Pericardium fibroblast (primary cell): Measurements from ENCODE around the gene TEX47. TPM values are rescaled to one million over a fixed set of nuclear protein-coding genes. Genes with fewer than 3 reads are reported as not detected.

Experiments
- total RNA-seq: library from RNA; depleted of rRNA; stranded (reverse); fragments of >200 nt; gene quantifications from 2 replicates; pipeline ENCODE4 v1.2.3, GENCODE V29; 2015

The TEX47 gene
- not detected in 2 replicates for total RNA-seq

DNA sequence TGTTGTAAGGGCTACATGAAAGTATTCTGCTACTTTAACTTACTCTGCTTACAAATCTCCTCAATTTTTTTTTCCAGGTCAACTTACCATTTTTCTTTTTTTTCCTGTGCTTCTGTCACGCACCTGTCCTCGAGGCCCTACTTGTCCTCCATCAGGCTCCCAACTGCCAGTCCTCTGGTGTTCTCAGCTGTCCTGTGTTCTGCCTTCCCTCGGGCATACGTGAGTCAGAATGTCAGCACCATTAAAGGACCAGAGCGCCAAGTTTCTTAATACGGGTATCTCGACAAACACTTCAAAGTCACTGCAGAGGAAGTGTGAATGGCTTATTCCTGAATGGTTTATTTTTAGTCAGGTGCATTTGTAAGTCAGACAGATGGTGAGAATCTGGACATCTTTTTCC is at the start of gene TEX47:
Gene TEX47 (minus strand): TSS at position 185 of the 400 bp plus-strand sequence. CDS start 795 bp downstream, outside the sequence.

DNA sequence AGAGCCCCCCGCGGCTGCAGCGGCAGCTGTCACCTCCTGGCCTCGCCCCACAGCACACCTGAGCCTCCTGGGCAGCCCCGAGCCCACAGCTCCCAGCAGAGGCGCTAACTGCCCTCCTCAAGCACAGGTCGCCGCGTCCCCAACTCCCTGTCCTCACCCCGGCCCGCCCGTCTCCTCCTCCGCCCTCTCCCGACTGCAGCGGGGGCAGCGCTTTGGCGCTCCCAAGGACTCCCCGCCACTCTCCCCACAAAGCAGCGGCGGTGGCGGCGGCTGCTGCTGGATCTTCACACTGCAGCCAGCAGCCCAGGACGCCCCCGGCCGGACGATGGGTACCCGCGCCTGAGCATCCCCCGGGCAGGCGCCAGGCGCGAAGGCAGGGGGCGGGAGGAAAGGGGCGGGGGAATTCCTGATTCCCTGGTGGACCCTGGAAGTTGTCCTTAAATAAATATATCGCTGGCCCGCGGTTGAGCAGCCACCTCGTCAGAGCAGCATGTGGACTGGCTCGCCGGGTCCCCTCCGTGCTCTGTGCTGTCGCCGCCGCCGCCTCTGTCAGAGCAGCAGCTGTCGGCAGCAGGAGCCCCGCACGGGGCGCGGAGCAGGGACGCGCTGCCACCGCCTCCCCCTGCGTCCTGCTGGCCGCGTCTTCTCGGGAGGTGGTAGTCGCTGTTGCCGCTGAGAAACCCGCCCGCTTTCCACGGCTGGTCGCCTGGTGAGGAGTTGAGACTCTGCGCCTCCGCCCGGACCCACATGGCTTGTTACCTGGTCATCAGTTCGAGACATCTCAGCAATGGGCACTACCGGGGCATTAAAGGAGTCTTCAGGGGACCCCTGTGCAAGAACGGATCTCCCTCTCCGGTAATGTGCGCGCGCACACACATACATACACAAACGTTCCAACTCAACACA is 36.1 kb downstream of the TEX47 start, which contains the start of gene ZNF804B:
Gene ZNF804B (plus strand): TSS at position 471 of the 906 bp plus-strand sequence. CDS start 277 bp downstream, at position 748.

Other genes starting within 250 kb of the TEX47 start
- not detected in 2 replicates for gene ZNF804B, start 36.0 kb downstream of the TEX47 start, total RNA-seq